ENCODE data around the gene TMEM54.

Gene TMEM54

DNA sequence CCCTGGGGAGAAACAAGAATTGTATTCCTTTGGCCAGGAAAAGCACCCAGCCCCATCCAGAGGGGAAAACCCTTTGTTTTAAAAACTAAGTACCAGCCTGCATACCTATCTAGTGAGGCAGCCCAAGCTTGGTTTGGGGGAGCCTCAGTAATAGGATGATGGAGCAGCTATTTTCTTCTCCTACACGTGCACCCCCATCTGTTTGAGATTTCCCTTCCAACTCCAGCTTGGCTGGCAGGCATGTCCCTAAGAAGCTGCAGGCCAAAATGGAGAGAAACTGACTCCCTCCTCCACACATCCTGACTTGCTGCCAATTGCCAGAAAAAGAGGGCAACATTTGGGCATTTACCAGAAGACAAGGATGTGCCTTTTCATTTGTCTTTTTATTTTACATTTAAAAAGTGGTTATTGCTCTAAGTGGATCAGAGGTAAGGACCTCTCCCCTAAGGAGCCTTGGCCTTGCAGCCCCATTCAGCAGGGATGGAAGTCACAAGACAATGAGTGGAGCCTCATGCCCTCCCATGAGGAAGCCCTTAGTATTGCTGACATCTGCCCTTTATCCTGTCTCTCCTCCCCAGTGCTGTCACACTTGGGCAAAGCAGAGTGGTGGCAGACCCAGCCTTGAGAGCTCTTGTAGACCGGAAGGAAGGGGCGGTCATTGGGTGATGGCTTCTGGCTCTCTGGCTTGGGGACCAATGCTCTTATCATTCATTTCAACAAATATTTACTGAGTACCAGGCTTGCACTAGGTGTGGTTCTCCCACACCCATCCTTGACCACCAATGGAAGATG is 39.1 kb downstream of the TMEM54 start:
- FAIRE-seq: no peak

GRCh38 chr1:32860566-32860965 is 40.6 kb downstream of the TMEM54 start:
- no peak for FAIRE-seq

DNA sequence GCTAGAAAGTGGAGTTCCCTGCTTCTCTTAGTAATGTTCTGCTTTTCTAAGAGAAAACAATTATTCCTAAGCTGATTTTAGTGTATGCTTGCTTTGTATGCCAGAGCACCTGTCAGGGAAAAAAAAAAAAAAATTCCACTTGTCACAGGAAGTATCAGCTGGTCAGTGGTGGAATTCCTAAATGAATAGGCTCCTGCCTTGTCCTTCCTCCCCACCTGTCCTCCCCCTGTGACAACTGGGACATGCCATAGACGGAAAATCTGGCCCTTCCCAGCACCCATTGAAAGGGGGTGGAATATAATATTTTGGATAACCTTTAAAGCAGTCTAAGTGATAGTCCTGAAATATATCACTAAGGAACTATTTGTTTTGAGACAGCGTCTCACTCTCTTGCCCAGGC is 41.3 kb downstream of the TMEM54 start:
- FAIRE-seq: no peak

GRCh38 chr1:32858791-32859190 is 42.4 kb downstream of the TMEM54 start:
- no peak for FAIRE-seq

DNA sequence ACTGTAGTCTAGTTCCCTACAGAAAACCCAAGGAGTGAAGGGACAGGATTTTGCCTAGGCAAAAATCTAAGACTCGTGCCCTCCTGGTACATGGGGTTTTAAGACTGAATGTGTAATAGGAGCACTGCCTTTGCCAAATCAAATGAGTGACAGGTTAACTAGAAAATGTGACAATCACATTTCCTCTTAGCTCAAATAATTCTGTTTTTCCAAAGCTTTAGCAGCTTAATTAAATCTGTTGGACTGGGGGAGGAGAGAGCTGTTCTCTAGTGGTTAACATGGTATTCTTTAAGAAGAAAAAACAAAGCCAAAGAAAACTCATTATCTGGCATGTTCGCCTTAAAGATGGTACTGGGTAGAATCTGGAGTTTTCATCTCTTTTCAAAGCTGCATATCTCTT is 43.1 kb downstream of the TMEM54 start:
- FAIRE-seq: no peak

GRCh38 chr1:32855861-32856617 is 45.1 kb downstream of the TMEM54 start:
- no peak for FAIRE-seq

- FAIRE-seq: no peak
Observed at GRCh38 chr1:32848354-32849063, 52.7 kb downstream of the TMEM54 start.
